ENCODE data around the gene TTC14.

GRCh38 chr3:180615954-180616353 is 14.0 kb downstream of the TTC14 start:
- TF ChIP-seq POLR2AphosphoS5 (IDR thresholded peaks at IDR 0.05; ENCODE audit: low read depth, low read length) (peak; percentile 31; the same call in 1 of the 2 replicates), POLR2A (IDR thresholded peaks at IDR 0.05; ENCODE audit: low read depth, low read length) (0 out of 2 replicates have a peak, but pooled peaks have one; percentile 58), TAF1 (IDR thresholded peaks at IDR 0.05; ENCODE audit: low read depth, low read length) (no peak), SPI1 (IDR thresholded peaks at IDR 0.05; ENCODE audit: low read depth, low read length) (no peak), POU2F2 (IDR thresholded peaks at IDR 0.05; ENCODE audit: low read depth, low read length) (no peak), PAX5 (IDR thresholded peaks at IDR 0.05; ENCODE audit: insufficient read depth, low read length, severe bottlenecking) (no peak)
